ENCODE results near the gene NRXN3.
A peak's percentile ranks its signal among the peaks of the same experiment; 100 is the strongest.

Gene NRXN3

GRCh38 chr14:79037106-79037505 is 866.9 kb downstream of the NRXN3 start:
- DNase-seq = no peak

GRCh38 chr14:79037593-79037992 is 867.4 kb downstream of the NRXN3 start:
- no peak for DNase-seq

GRCh38 chr14:79040790-79041189 is 870.6 kb downstream of the NRXN3 start:
- no peak for DNase-seq

GRCh38 chr14:79043194-79043889 is 873.2 kb downstream of the NRXN3 start:
- DNase-seq = peak in 1 of 2 donors; percentile 8

GRCh38 chr14:79044894-79045624 is 874.9 kb downstream of the NRXN3 start:
- DNase-seq = no peak

- DNase-seq = no peak
Measured at GRCh38 chr14:79050787-79051727, 880.9 kb downstream of the NRXN3 start.

GRCh38 chr14:79051742-79052141 is 881.6 kb downstream of the NRXN3 start:
- no peak for DNase-seq

- no peak for DNase-seq
Measured at GRCh38 chr14:79056879-79057278, 886.7 kb downstream of the NRXN3 start.

- DNase-seq = no peak
Measured at GRCh38 chr14:79057333-79057732, 887.2 kb downstream of the NRXN3 start.

- DNase-seq = no peak
Measured at GRCh38 chr14:79062226-79062625, 892.1 kb downstream of the NRXN3 start.

GRCh38 chr14:79064214-79064613 is 894.0 kb downstream of the NRXN3 start:
- no peak for DNase-seq

- no peak for DNase-seq
Measured at GRCh38 chr14:79074510-79074909, 904.3 kb downstream of the NRXN3 start.

GRCh38 chr14:79076428-79076827 is 906.3 kb downstream of the NRXN3 start:
- DNase-seq = no peak

- no peak for DNase-seq
Measured at GRCh38 chr14:79077096-79077495, 906.9 kb downstream of the NRXN3 start.

- DNase-seq = no peak
Measured at GRCh38 chr14:79080040-79080439, 909.9 kb downstream of the NRXN3 start.

- no peak for DNase-seq
Measured at GRCh38 chr14:79082883-79083282, 912.7 kb downstream of the NRXN3 start.

GRCh38 chr14:79083356-79083755 is 913.2 kb downstream of the NRXN3 start:
- DNase-seq = no peak

- no peak for DNase-seq
Measured at GRCh38 chr14:79084861-79085260, 914.7 kb downstream of the NRXN3 start.

GRCh38 chr14:79089576-79089975 is 919.4 kb downstream of the NRXN3 start:
- no peak for DNase-seq

GRCh38 chr14:79090641-79091180 is 920.5 kb downstream of the NRXN3 start:
- DNase-seq = no peak

GRCh38 chr14:79091381-79091963 is 921.3 kb downstream of the NRXN3 start:
- no peak for DNase-seq

GRCh38 chr14:79093531-79093930 is 923.4 kb downstream of the NRXN3 start:
- no peak for DNase-seq

GRCh38 chr14:79094951-79095350 is 924.8 kb downstream of the NRXN3 start:
- DNase-seq = no peak
